HCT116 (cell line): ENCODE data around the gene APBA2. TPM values are rescaled to one million over a fixed set of nuclear protein-coding genes. Genes with fewer than 3 reads are reported as not detected.

Experiments used
- ATAC-seq: fragments of 200-7000 bp; cut with Tn5 transposase; 2 replicates; pipeline ENCODE4 v1.9.1; 2020; ENCODE audit warnings: mild to moderate bottlenecking, moderate library complexity
- BruUV-seq: library from RNA; stranded (reverse); fragments of 400-500 nt; replicated peaks from 2 replicates; lab custom pipeline; 2021; lab: Mats Ljungman, UMichigan
- CTCF ChIA-PET: fragments of 300-600 bp; sonication (Branson Sonifier 250); formaldehyde crosslinking; loops from one replicate; lab custom pipeline; 2021; ENCODE audit warnings: antibody characterized with exemption; lab: Charles Lee
- POLR2A ChIA-PET: fragments of 300-600, 350-600 bp; sonication (Branson Sonifier 250); formaldehyde crosslinking; loops from one replicate; lab custom pipeline; 2021; ENCODE audit warnings: antibody characterized with exemption; lab: Charles Lee
- RAD21 ChIA-PET, 2 experiments: fragments of 300-600 bp; sonication (Branson Sonifier 250); formaldehyde crosslinking; loops; one replicate each; lab custom pipeline; 2023; ENCODE audit warnings: low total read pairs in 2 of 2; ENCODE audit not compliant: uncharacterized antibody in 2 of 2, unreplicated experiment in 2 of 2, low non-redundant PET in 1 of 2; lab: Charles Lee
- DNase-seq: peaks from one replicate; pipeline ENCODE4 v3.0.0-alpha.2; 2010; ENCODE audit warnings: low read depth, low spot score
- H2AFZ ChIP-seq: fragments of 200-600 bp; shearing (Covaris generic), sonication (generic); 2 replicates; pipeline ENCODE4 v1.6.1; 2017; ENCODE audit warnings: low read depth, mixed run types, mixed read lengths, antibody characterized with exemption, low read length; ENCODE audit not compliant: poor library complexity, severe bottlenecking
- H3K27ac ChIP-seq: 2 replicates; pipeline ENCODE4 v1.5.1; 2012; ENCODE audit warnings: low read depth, low read length
- H3K27me3 ChIP-seq: fragments of 200-600 bp; sonication (generic); 2 replicates; pipeline ENCODE4 v1.6.1; 2016; ENCODE audit warnings: mixed run types, low read length, mixed read lengths; ENCODE audit not compliant: insufficient read depth
- H3K36me3 ChIP-seq, 2 experiments: fragments of 200-500 bp in 1 of 2; fragments of 200-600 bp in 1 of 2; sonication (Bioruptor generic) in 1 of 2; sonication (generic) in 1 of 2; 2 replicates each; pipeline versions ENCODE4 v1.5.1 to v1.6.1; 2014 to 2016; ENCODE audit warnings: low read length in 2 of 2, inconsistent platforms in 1 of 2, mixed read lengths in 1 of 2, mixed run types in 1 of 2; ENCODE audit not compliant: insufficient read depth in 2 of 2, control insufficient read depth in 1 of 2
- H3K4me1 ChIP-seq, 2 experiments: fragments of 200-600 bp in 1 of 2; sonication (generic) in 1 of 2; 2 replicates each; pipeline versions ENCODE4 v1.5.1 to v1.6.1; 2012 to 2017; ENCODE audit warnings: low read length in 2 of 2, inconsistent platforms in 1 of 2, mild to moderate bottlenecking in 1 of 2, mixed read lengths in 1 of 2, mixed run types in 1 of 2, moderate library complexity in 1 of 2; ENCODE audit not compliant: insufficient read depth in 2 of 2, control insufficient read depth in 1 of 2
- H3K4me2 ChIP-seq: fragments of 200-600 bp; sonication (generic); 2 replicates; pipeline ENCODE4 v1.6.1; 2017; ENCODE audit warnings: mixed run types, low read length, mixed read lengths
- H3K4me3 ChIP-seq, 2 experiments: fragments of 200-600 bp in 1 of 2; sonication (generic) in 1 of 2; replicated peaks in 1 of 2; 2 replicates each; pipeline ENCODE4 v1.5.1; 2011 to 2016; ENCODE audit warnings: low read length in 2 of 2, control low read depth in 1 of 2, low read depth in 1 of 2, mild to moderate bottlenecking in 1 of 2, mixed read lengths in 1 of 2, mixed run types in 1 of 2
- H3K79me2 ChIP-seq: fragments of 200-600 bp; sonication (generic); 2 replicates; pipeline ENCODE4 v1.6.1; 2017; ENCODE audit warnings: mild to moderate bottlenecking, mixed run types, low read length, moderate library complexity, mixed read lengths; ENCODE audit not compliant: insufficient read depth
- H3K9ac ChIP-seq: fragments of 200-600 bp; sonication (generic); 2 replicates; pipeline ENCODE4 v1.6.1; 2016; ENCODE audit warnings: low read length, mixed read lengths
- H3K9me2 ChIP-seq: fragments of 200-600 bp; sonication (generic), shearing (Covaris generic); 2 replicates; pipeline ENCODE4 v1.6.1; 2017; ENCODE audit warnings: mixed run types, mild to moderate bottlenecking, moderate library complexity; ENCODE audit not compliant: insufficient read depth
- H3K9me3 ChIP-seq, 2 experiments: fragments of 200-500 bp in 1 of 2; fragments of 200-600 bp in 1 of 2; sonication (Bioruptor generic) in 1 of 2; sonication (generic) in 1 of 2; 2 replicates each; pipeline ENCODE4 v1.6.1; 2014 to 2017; ENCODE audit warnings: low read length in 2 of 2, mixed read lengths in 2 of 2, inconsistent platforms in 1 of 2, low read depth in 1 of 2, mild to moderate bottlenecking in 1 of 2, mixed run types in 1 of 2, moderate library complexity in 1 of 2; ENCODE audit not compliant: control insufficient read depth in 1 of 2, insufficient read depth in 1 of 2
- H4K20me1 ChIP-seq: fragments of 200-600 bp; sonication (generic), shearing (Covaris generic); 2 replicates; pipeline ENCODE4 v1.6.1; 2017; ENCODE audit warnings: mixed run types, mild to moderate bottlenecking, moderate library complexity; ENCODE audit not compliant: insufficient read depth
- CEBPB ChIP-seq: IDR thresholded peaks from 2 replicates; pipeline ENCODE4 v1.6.1; 2012; ENCODE audit warnings: low read depth
- CTCF ChIP-seq, 3 experiments: fragments of 200-600 bp in 1 of 3; sonication (generic) in 1 of 3; IDR thresholded peaks in 2 of 3; conservative IDR thresholded peaks in 1 of 3; 2 replicates each; pipeline ENCODE4 v1.5.1; 2012 to 2017; ENCODE audit warnings: low read depth in 2 of 3, low read length in 2 of 3, antibody characterized with exemption in 1 of 3, borderline replicate concordance in 1 of 3, control low read depth in 1 of 3, mild to moderate bottlenecking in 1 of 3, mixed read lengths in 1 of 3, mixed run types in 1 of 3, moderate library complexity in 1 of 3; ENCODE audit not compliant: insufficient read depth in 1 of 3
- EZH2 ChIP-seq: fragments of 200-600 bp; sonication (generic); IDR thresholded peaks from 2 replicates; pipeline ENCODE4 v1.6.1; 2017; ENCODE audit warnings: antibody characterized with exemption, mixed run types
- EZH2phosphoT487 ChIP-seq: fragments of 200-600 bp; IDR thresholded peaks from 2 replicates; pipeline ENCODE4 v1.6.1; 2018; ENCODE audit warnings: antibody characterized with exemption, borderline replicate concordance
- FOSL1 ChIP-seq: IDR thresholded peaks from 2 replicates; pipeline ENCODE4 v1.6.1; 2012; ENCODE audit warnings: low read depth
- MAX ChIP-seq: IDR thresholded peaks from 2 replicates; pipeline ENCODE4 v1.6.1; 2012
- POLR2AphosphoS5 ChIP-seq: IDR thresholded peaks from 2 replicates; pipeline ENCODE4 v1.6.1; 2011; ENCODE audit warnings: mild to moderate bottlenecking, low read depth, low read length, moderate library complexity
- REST ChIP-seq: IDR thresholded peaks from 2 replicates; pipeline ENCODE4 v1.6.1; 2012; ENCODE audit warnings: low read depth
- TCF7L2 ChIP-seq: IDR thresholded peaks from 2 replicates; pipeline ENCODE4 v1.7.0; 2011; ENCODE audit warnings: borderline replicate concordance, inconsistent platforms; ENCODE audit not compliant: insufficient read depth, insufficient read length; ENCODE audit errors: extremely low read depth
- ZFX ChIP-seq: fragments of 450-650 bp; IDR thresholded peaks from 2 replicates; pipeline ENCODE4 v1.6.1; 2017
- intact Hi-C: fragments of 100-400 bp; cut with micrococcal nuclease; formaldehyde crosslinking; loops from 2 replicates; pipeline ENCODE4 v1.10.0; 2022
- total RNA-seq: library from RNA; stranded (reverse); gene quantifications from one replicate; pipeline ENCODE4 v1.2.1, GENCODE V29; 2021; ENCODE audit not compliant: unreplicated experiment

Gene APBA2
- total RNA-seq, 1 experiment from 2014 or later = 0.47 TPM

- no peaks in the 10 kb centered on the region for H3K4me1 ChIP-seq
- H3K27ac ChIP-seq = no peak overlapping the region
- DNase-seq (no peak), ATAC-seq (no peak)
- no peak overlapping the region for H3K9ac ChIP-seq
- H3K9me2 ChIP-seq = no peaks in the 10 kb centered on the region
- no peak overlapping the region for H2AFZ ChIP-seq
- no peak overlapping the region for H3K4me2 ChIP-seq
- BruUV-seq = no TSS peak
- H3K27me3 ChIP-seq = peaks cover 22% of the 10 kb centered on the region
- ChIA-PET CTCF (no interaction called here), POLR2A (no interaction called here), RAD21 (no interaction called here)
- no peaks in the 10 kb centered on the region for H3K9me3 ChIP-seq
- no peak overlapping the region for H3K4me3 ChIP-seq
- no peak for TF ChIP-seq ZFX
- TF ChIP-seq REST = no peak
- no peak for TF ChIP-seq EZH2phosphoT487
- TF ChIP-seq FOSL1 = no peak
- TF ChIP-seq MAX = no peak
- TF ChIP-seq CTCF (IDR thresholded peaks at IDR 0.05 in 2 of 3, conservative IDR thresholded peaks at IDR 0.05 in 1 of 3; ENCODE audit: borderline replicate concordance in 1 of 3, insufficient read depth in 1 of 3, low read depth in 2 of 3, low read length in 2 of 3) = no peak
- no peak for TF ChIP-seq TCF7L2
- TF ChIP-seq EZH2 = no peak
- TF ChIP-seq CEBPB = no peak
- TF ChIP-seq POLR2AphosphoS5 = no peak
- H4K20me1 ChIP-seq = no peaks in the 10 kb centered on the region
- H3K79me2 ChIP-seq = no peaks in the 10 kb centered on the region
- intact Hi-C loops = no loop called here
- H3K36me3 ChIP-seq = no peaks in the 10 kb centered on the region
Measured at GRCh38 chr15:29132735-29133181, 247.0 kb downstream of the APBA2 start.
